Progenitor cell of endocrine pancreas (in vitro differentiated cells): ENCODE results near the gene SCNN1G. TPM values are rescaled to one million over a fixed set of nuclear protein-coding genes. Genes with fewer than 3 reads are reported as not detected.
A peak's percentile ranks its signal among the peaks of the same experiment; 100 is the strongest.

Source experiments
- DNase-seq: peaks from one replicate; pipeline ENCODE4 v3.0.0; 2021; ENCODE audit warnings: low spot score; ENCODE audit not compliant: unreplicated experiment
- H3K27ac Mint-ChIP-seq: 2 replicates; pipeline ENCODE4 v1.8.0; 2021; ENCODE audit warnings: mild to moderate bottlenecking, moderate library complexity, mixed read lengths
- H3K27me3 Mint-ChIP-seq: 2 replicates; pipeline ENCODE4 v1.8.0; 2021; ENCODE audit warnings: mixed read lengths
- H3K36me3 Mint-ChIP-seq: 2 replicates; pipeline ENCODE4 v1.8.0; 2022; ENCODE audit warnings: mixed read lengths; ENCODE audit not compliant: insufficient read depth
- H3K4me1 Mint-ChIP-seq: 2 replicates; pipeline ENCODE4 v1.8.0; 2021; ENCODE audit warnings: low read depth, mixed read lengths
- H3K4me3 Mint-ChIP-seq: 2 replicates; pipeline ENCODE4 v1.8.0; 2021; ENCODE audit warnings: low read depth, mild to moderate bottlenecking, moderate library complexity, mixed read lengths
- H3K9me3 Mint-ChIP-seq: 2 replicates; pipeline ENCODE4 v1.8.0; 2021; ENCODE audit warnings: low read depth, mixed read lengths
- CTCF ChIP-seq: fragments of 200-600 bp; sonication (generic); IDR thresholded peaks from one replicate; pipeline ENCODE4 v1.5.0; 2021; ENCODE audit warnings: antibody characterized with exemption, mild to moderate bottlenecking; ENCODE audit not compliant: unreplicated experiment
- long read RNA-seq: library from polyadenylated mRNA; unstranded; transcript quantifications from one replicate; pipeline ENCODE4 v2.0.0, GENCODE V29; 2020
- total RNA-seq: library from RNA; stranded (reverse); gene quantifications from 2 replicates; pipeline ENCODE4 v1.2.1, GENCODE V29; 2021

Gene SCNN1G
- 1.2 and 1.5 TPM in 2 replicates for total RNA-seq
- long read RNA-seq, transcript SCNN1G-201 (13 exons, 3,507 nt), result major isoform, 14 of 15 reads
- long read RNA-seq, partial matches to known transcripts, result 0 of 15 reads
- long read RNA-seq, other reads (novel, unspliced or antisense), result 1 of 15 reads

GRCh38 chr16:23182679-23183542 is at the start of gene SCNN1G:
SCNN1G (plus strand) TSS chr16:23182745; CDS start chr16:23186272, 3,527 bp downstream.
- TF ChIP-seq CTCF, result peak; percentile 28
- peak; percentile 18 for DNase-seq
- no peaks in the 10 kb centered on the region for H3K36me3 Mint-ChIP-seq
- H3K4me1 Mint-ChIP-seq, result no peaks in the 10 kb centered on the region
- peaks cover 67% of the 10 kb centered on the region for H3K27me3 Mint-ChIP-seq
- H3K27ac Mint-ChIP-seq, result no peak within 1 kb of the TSS
- H3K4me3 Mint-ChIP-seq, result peak within 1 kb of the TSS; percentile 49
- no peaks in the 10 kb centered on the region for H3K9me3 Mint-ChIP-seq

GRCh38 chr16:23132775-23133463 is 49.6 kb upstream of the SCNN1G start:
- Mint-ChIP-seq H3K4me1 (peaks cover 13% of the 10 kb centered on the region), H3K4me3 (no peak overlapping the region), H3K9me3 (peaks cover 8% of the 10 kb centered on the region), H3K27ac (no peak overlapping the region), H3K27me3 (no peaks in the 10 kb centered on the region), H3K36me3 (peaks cover 2% of the 10 kb centered on the region)
- no peak for DNase-seq
- TF ChIP-seq CTCF, result no peak

GRCh38 chr16:23134274-23134673 is 48.3 kb upstream of the SCNN1G start:
- peaks cover 8% of the 10 kb centered on the region for H3K9me3 Mint-ChIP-seq
- peaks cover 13% of the 10 kb centered on the region for H3K4me1 Mint-ChIP-seq
- DNase-seq, result no peak
- no peak overlapping the region for H3K4me3 Mint-ChIP-seq
- no peak for TF ChIP-seq CTCF
- H3K27me3 Mint-ChIP-seq, result no peaks in the 10 kb centered on the region
- H3K27ac Mint-ChIP-seq, result no peak overlapping the region
- H3K36me3 Mint-ChIP-seq, result peaks cover 2% of the 10 kb centered on the region

GRCh38 chr16:23137256-23137655 is 45.3 kb upstream of the SCNN1G start:
- Mint-ChIP-seq H3K27me3 (no peaks in the 10 kb centered on the region), H3K4me3 (no peak overlapping the region), H3K36me3 (peaks cover 2% of the 10 kb centered on the region), H3K9me3 (peaks cover 8% of the 10 kb centered on the region), H3K4me1 (peaks cover 7% of the 10 kb centered on the region), H3K27ac (no peak overlapping the region)
- TF ChIP-seq CTCF, result no peak
- no peak for DNase-seq

- peaks cover 8% of the 10 kb centered on the region for H3K9me3 Mint-ChIP-seq
- no peak for TF ChIP-seq CTCF
- peaks cover 2% of the 10 kb centered on the region for H3K36me3 Mint-ChIP-seq
- H3K27ac Mint-ChIP-seq, result no peak overlapping the region
- no peak overlapping the region for H3K4me3 Mint-ChIP-seq
- DNase-seq, result no peak
- peaks cover 4% of the 10 kb centered on the region for H3K4me1 Mint-ChIP-seq
- H3K27me3 Mint-ChIP-seq, result no peaks in the 10 kb centered on the region
Observed at GRCh38 chr16:23137818-23138217, 44.7 kb upstream of the SCNN1G start.
